GM19193 (cell line): Measurements from ENCODE around the gene LFNG.
A peak's percentile ranks its signal among the peaks of the same experiment; 100 is the strongest.

Source experiments
- POLR2A ChIP-seq: IDR thresholded peaks from 4 replicates; pipeline ENCODE4 v1.6.1; 2011; ENCODE audit not compliant: insufficient read depth, insufficient read length; ENCODE audit errors: extremely low read depth

LFNG gene

GRCh38 chr7:2505401-2505800 lies 14.2 kb upstream of the LFNG start:
- no peak for TF ChIP-seq POLR2A

- TF ChIP-seq POLR2A, result no peak
Observed at GRCh38 chr7:2507208-2507916, 12.2 kb upstream of the LFNG start.

- no peak for TF ChIP-seq POLR2A
Observed at GRCh38 chr7:2507917-2508306, 11.7 kb upstream of the LFNG start.

GRCh38 chr7:2508327-2509215 lies 11.0 kb upstream of the LFNG start:
- TF ChIP-seq POLR2A, result no peak

GRCh38 chr7:2509298-2509906 lies 10.2 kb upstream of the LFNG start:
- no peak for TF ChIP-seq POLR2A

GRCh38 chr7:2510130-2510776 lies 9.3 kb upstream of the LFNG start:
- TF ChIP-seq POLR2A, result no peak

- TF ChIP-seq POLR2A, result peak; percentile 31
Observed at GRCh38 chr7:2510909-2511768, 8.4 kb upstream of the LFNG start.

GRCh38 chr7:2511769-2512168 lies 7.8 kb upstream of the LFNG start:
- no peak for TF ChIP-seq POLR2A

GRCh38 chr7:2512179-2512661 lies 7.4 kb upstream of the LFNG start:
- TF ChIP-seq POLR2A, result no peak

- no peak for TF ChIP-seq POLR2A
Observed at GRCh38 chr7:2512713-2513112, 6.9 kb upstream of the LFNG start.

GRCh38 chr7:2513702-2514101 lies 5.9 kb upstream of the LFNG start:
- no peak for TF ChIP-seq POLR2A

GRCh38 chr7:2514473-2515423 lies 4.8 kb upstream of the LFNG start:
- no peak for TF ChIP-seq POLR2A

GRCh38 chr7:2515424-2516193 lies 4.0 kb upstream of the LFNG start:
- no peak for TF ChIP-seq POLR2A

- TF ChIP-seq POLR2A, result no peak
Observed at GRCh38 chr7:2516194-2516555, 3.4 kb upstream of the LFNG start.
